DOHH2 (cell line): ENCODE data around the gene MVD.

Source experiments
- H3F3A ChIP-seq: fragments of 200-600 bp; sonication (generic), shearing (Covaris generic); 2 replicates; pipeline ENCODE4 v1.6.0; 2016; ENCODE audit warnings: antibody characterized with exemption, mild to moderate bottlenecking; ENCODE audit not compliant: control insufficient read depth, insufficient read depth
- H3K27ac ChIP-seq: fragments of 200-600 bp; sonication (generic); 2 replicates; pipeline ENCODE4 v1.5.1; 2014; ENCODE audit warnings: low read depth, mild to moderate bottlenecking, low read length, moderate library complexity
- H3K27me3 ChIP-seq: fragments of 200-600 bp; sonication (generic); 2 replicates; pipeline ENCODE4 v1.6.1; 2014; ENCODE audit warnings: mild to moderate bottlenecking, low read length, mixed read lengths; ENCODE audit not compliant: control insufficient read depth
- H3K36me3 ChIP-seq: fragments of 200-600 bp; sonication (generic); 2 replicates; pipeline ENCODE4 v1.6.1; 2014; ENCODE audit warnings: mild to moderate bottlenecking, low read length, moderate library complexity, mixed read lengths; ENCODE audit not compliant: control insufficient read depth
- H3K4me1 ChIP-seq: fragments of 200-600 bp; sonication (generic); 2 replicates; pipeline ENCODE4 v1.6.1; 2014; ENCODE audit warnings: mild to moderate bottlenecking, low read length, mixed read lengths; ENCODE audit not compliant: control insufficient read depth
- H3K4me2 ChIP-seq: fragments of 200-600 bp; sonication (generic); 2 replicates; pipeline ENCODE4 v1.6.0; 2014; ENCODE audit warnings: mild to moderate bottlenecking, low read length, moderate library complexity
- H3K4me3 ChIP-seq: fragments of 200-600 bp; sonication (generic); 2 replicates; pipeline ENCODE4 v1.5.1; 2014; ENCODE audit warnings: mild to moderate bottlenecking, low read length, mixed read lengths
- H3K79me2 ChIP-seq: fragments of 200-600 bp; sonication (generic); 2 replicates; pipeline ENCODE4 v1.6.1; 2014; ENCODE audit warnings: mild to moderate bottlenecking, low read length, mixed read lengths; ENCODE audit not compliant: control insufficient read depth
- H3K9me2 ChIP-seq: fragments of 200-600 bp; sonication (generic); replicated peaks from 2 replicates; pipeline ENCODE4 v1.6.1; 2014; ENCODE audit warnings: mild to moderate bottlenecking, low read length, mixed read lengths; ENCODE audit not compliant: control insufficient read depth
- H3K9me3 ChIP-seq: fragments of 200-600 bp; sonication (generic); 2 replicates; pipeline ENCODE4 v1.6.1; 2014; ENCODE audit warnings: antibody characterized with exemption, low read length, mixed read lengths; ENCODE audit not compliant: control insufficient read depth, insufficient read depth
- H4K20me1 ChIP-seq: fragments of 200-600 bp; sonication (generic); 2 replicates; pipeline ENCODE4 v1.6.0; 2014; ENCODE audit warnings: low read depth, mild to moderate bottlenecking, antibody characterized with exemption, low read length, moderate library complexity; ENCODE audit not compliant: control insufficient read depth, insufficient read depth
- CTCF ChIP-seq: fragments of 200-600 bp; sonication (generic); IDR thresholded peaks from one replicate; pipeline ENCODE4 v1.5.1; 2014; ENCODE audit warnings: antibody characterized with exemption, mild to moderate bottlenecking, low read depth, low read length; ENCODE audit not compliant: poor library complexity, severe bottlenecking
- EZH2phosphoT487 ChIP-seq: fragments of 200-600 bp; sonication (generic); IDR thresholded peaks from 2 replicates; pipeline ENCODE4 v1.6.1; 2017; ENCODE audit warnings: borderline replicate concordance, mild to moderate bottlenecking, antibody characterized with exemption, low read length, moderate library complexity, mixed read lengths

MVD gene

GRCh38 chr16:88613911-88614817 lies 48.7 kb downstream of the MVD start:
- no peaks in the 10 kb centered on the region for H3K9me2 ChIP-seq
- no peak overlapping the region for H3K4me2 ChIP-seq
- no peak overlapping the region for H3K27ac ChIP-seq
- H3K79me2 ChIP-seq = peaks cover 70% of the 10 kb centered on the region
- H3K27me3 ChIP-seq = no peaks in the 10 kb centered on the region
- H3K4me1 ChIP-seq = no peaks in the 10 kb centered on the region
- no peaks in the 10 kb centered on the region for H3F3A ChIP-seq
- no peaks in the 10 kb centered on the region for H4K20me1 ChIP-seq
- H3K9me3 ChIP-seq = no peaks in the 10 kb centered on the region
- no peak overlapping the region for H3K4me3 ChIP-seq
- TF ChIP-seq EZH2phosphoT487 (no peak), CTCF (no peak)
- H3K36me3 ChIP-seq = peaks cover 86% of the 10 kb centered on the region

- peaks cover 65% of the 10 kb centered on the region for H3K79me2 ChIP-seq
- H3K27ac ChIP-seq = no peak overlapping the region
- no peaks in the 10 kb centered on the region for H3K9me2 ChIP-seq
- TF ChIP-seq EZH2phosphoT487 (no peak), CTCF (no peak)
- H3K4me1 ChIP-seq = peaks cover 4% of the 10 kb centered on the region
- no peak overlapping the region for H3K4me3 ChIP-seq
- H3K9me3 ChIP-seq = no peaks in the 10 kb centered on the region
- no peak overlapping the region for H3K4me2 ChIP-seq
- H3F3A ChIP-seq = no peaks in the 10 kb centered on the region
- peaks cover 85% of the 10 kb centered on the region for H3K36me3 ChIP-seq
- no peaks in the 10 kb centered on the region for H4K20me1 ChIP-seq
- no peaks in the 10 kb centered on the region for H3K27me3 ChIP-seq
These were observed 49.6 kb downstream of the MVD start for GRCh38 chr16:88613293-88613692.

- Histone ChIP-seq H3K27me3 (no peaks in the 10 kb centered on the region), H3K4me1 (peaks cover 25% of the 10 kb centered on the region), H3K4me3 (no peak overlapping the region), H3K4me2 (no peak overlapping the region), H3K9me3 (no peaks in the 10 kb centered on the region), H3K36me3 (peaks cover 80% of the 10 kb centered on the region), H3K9me2 (no peaks in the 10 kb centered on the region), H4K20me1 (no peaks in the 10 kb centered on the region), H3F3A (no peaks in the 10 kb centered on the region), H3K27ac (no peak overlapping the region), H3K79me2 (peaks cover 64% of the 10 kb centered on the region)
- TF ChIP-seq EZH2phosphoT487 (no peak), CTCF (no peak)
These were observed 51.7 kb downstream of the MVD start for GRCh38 chr16:88610909-88611812.
